Body of pancreas (tissue), 4 donors: ENCODE measurements around the gene MAU2.

Experiments used
- CTCF ChIP-seq, 7 experiments: fragments of 450-650 bp in 4 of 7; fragments of 200-600 bp in 3 of 7; sonication (generic) in 3 of 7; IDR thresholded peaks; one replicate each; pipeline ENCODE4 v1.5.1; 2016 to 2019; ENCODE audit warnings: antibody characterized with exemption in 7 of 7
- POLR2A ChIP-seq, 3 donors: fragments of 450-650 bp; IDR thresholded peaks; one replicate each; pipeline ENCODE4 v1.6.1; 2016; ENCODE audit warnings: antibody characterized with exemption in 3 of 3, mild to moderate bottlenecking in 2 of 3

- TF ChIP-seq CTCF (IDR thresholded peaks at IDR 0.05) (no peak), POLR2A (IDR thresholded peaks at IDR 0.05) (no peak)
These were observed 16.5 kb downstream of the MAU2 start for GRCh38 chr19:19337120-19337519.
